SK-N-SH (cell line): ENCODE data around the gene LIMK2. TPM values are rescaled to one million over a fixed set of nuclear protein-coding genes. Genes with fewer than 3 reads are reported as not detected.

Experiments
- CTCF ChIA-PET: fragments of 300-600, 350-600 bp; formaldehyde crosslinking; extraction: SDS; loops from one replicate; lab custom pipeline; 2021; lab: Yijun Ruan, JAX
- POLR2A ChIA-PET: fragments of 350-600 bp; sonication (Branson Sonifier 250); formaldehyde crosslinking; extraction: SDS; loops from one replicate; lab custom pipeline; 2020; ENCODE audit warnings: antibody characterized with exemption, inconsistent platforms; lab: Yijun Ruan, JAX
- DNase-seq: peaks from one replicate; pipeline ENCODE4 v3.0.0; 2012
- H2AFZ ChIP-seq: fragments of 200-600 bp; sonication (generic); 2 replicates; pipeline ENCODE4 v1.8.1; 2016; ENCODE audit warnings: antibody characterized with exemption, mild to moderate bottlenecking, low read depth
- H3F3A ChIP-seq: fragments of 200-600 bp; sonication (generic); replicated peaks from 2 replicates; pipeline ENCODE3; 2016; ENCODE audit warnings: antibody characterized with exemption, mild to moderate bottlenecking; ENCODE audit not compliant: insufficient read depth
- H3K27ac ChIP-seq, 2 experiments: fragments of 200-500 bp in 1 of 2; fragments of 200-600 bp in 1 of 2; sonication (Bioruptor generic) in 1 of 2; sonication (generic), shearing (Covaris generic) in 1 of 2; 2 replicates each; pipeline versions ENCODE4 v1.5.1 to v1.6.1; 2014 to 2016; ENCODE audit warnings: low read depth in 2 of 2, inconsistent platforms in 1 of 2, low read length in 1 of 2, mild to moderate bottlenecking in 1 of 2, mixed read lengths in 1 of 2
- H3K27me3 ChIP-seq: fragments of 200-600 bp; sonication (generic), shearing (Covaris generic); 2 replicates; pipeline ENCODE4 v1.6.1; 2016; ENCODE audit warnings: mixed run types; ENCODE audit not compliant: insufficient read depth
- H3K36me3 ChIP-seq, 2 experiments: fragments of 200-500 bp in 1 of 2; fragments of 200-600 bp in 1 of 2; sonication (Bioruptor generic) in 1 of 2; sonication (generic) in 1 of 2; replicated peaks in 1 of 2; 2 replicates each; pipeline versions ENCODE3 to v1.5.1; 2014 to 2016; ENCODE audit warnings: low read length in 1 of 2, mild to moderate bottlenecking in 1 of 2; ENCODE audit not compliant: insufficient read depth in 2 of 2, control insufficient read depth in 1 of 2
- H3K4me1 ChIP-seq, 2 experiments: fragments of 200-500 bp in 1 of 2; fragments of 200-600 bp in 1 of 2; sonication (Bioruptor generic) in 1 of 2; sonication (generic), shearing (Covaris generic) in 1 of 2; 2 replicates each; pipeline versions ENCODE4 v1.5.1 to v1.6.1; 2014 to 2016; ENCODE audit warnings: low read depth in 1 of 2, low read length in 1 of 2, mixed run types in 1 of 2; ENCODE audit not compliant: insufficient read depth in 2 of 2, control insufficient read depth in 1 of 2
- H3K4me2 ChIP-seq: fragments of 200-600 bp; sonication (generic), shearing (Covaris generic); 2 replicates; pipeline ENCODE4 v1.6.1; 2017; ENCODE audit warnings: mixed run types
- H3K4me3 ChIP-seq, 2 experiments: fragments of 200-500 bp in 1 of 2; fragments of 200-600 bp in 1 of 2; sonication (Bioruptor generic) in 1 of 2; sonication (generic), shearing (Covaris generic) in 1 of 2; 2 replicates each; pipeline versions ENCODE4 v1.5.1 to v1.8.1; 2014 to 2016; ENCODE audit warnings: low read depth in 2 of 2, inconsistent platforms in 1 of 2, low read length in 1 of 2, mild to moderate bottlenecking in 1 of 2, mixed read lengths in 1 of 2, moderate library complexity in 1 of 2
- H3K79me2 ChIP-seq: fragments of 200-600 bp; sonication (generic); 2 replicates; pipeline ENCODE4 v1.8.1; 2017; ENCODE audit warnings: mild to moderate bottlenecking; ENCODE audit not compliant: insufficient read depth
- H3K9ac ChIP-seq: fragments of 200-600 bp; sonication (generic); 2 replicates; pipeline ENCODE4 v1.6.1; 2017; ENCODE audit warnings: mixed run types
- H3K9me2 ChIP-seq: fragments of 200-600 bp; sonication (generic); 2 replicates; pipeline ENCODE4 v1.6.1; 2017; ENCODE audit warnings: mixed run types
- H3K9me3 ChIP-seq: fragments of 200-600 bp; sonication (generic); 2 replicates; pipeline ENCODE4 v1.6.1; 2017; ENCODE audit warnings: mixed run types, mild to moderate bottlenecking, moderate library complexity
- H4K20me1 ChIP-seq: fragments of 200-600 bp; sonication (generic); 2 replicates; pipeline ENCODE4 v1.6.1; 2017; ENCODE audit warnings: mild to moderate bottlenecking, mixed run types; ENCODE audit not compliant: insufficient read depth
- CHD2 ChIP-seq: fragments of 150-350 bp; IDR thresholded peaks from 2 replicates; pipeline ENCODE4 v1.6.1; 2018; ENCODE audit warnings: low read length; ENCODE audit not compliant: partially characterized antibody
- ELF1 ChIP-seq: IDR thresholded peaks from 2 replicates; pipeline ENCODE4 v1.4.0; 2012
- EP300 ChIP-seq, 2 experiments: IDR thresholded peaks; 2 replicates each; pipeline versions ENCODE4 v1.4.0 to v1.6.1; 2012; ENCODE audit warnings: borderline replicate concordance in 1 of 2, low read depth in 1 of 2, low read length in 1 of 2
- FOSL2 ChIP-seq: IDR thresholded peaks from 2 replicates; pipeline ENCODE4 v1.4.0; 2012; ENCODE audit warnings: low read depth, mild to moderate bottlenecking, moderate library complexity, borderline replicate concordance
- FOXJ3 ChIP-seq: sonication (generic); formaldehyde crosslinking; IDR thresholded peaks from 2 replicates; pipeline ENCODE4 v1.5.1; 2020; ENCODE audit warnings: mild to moderate bottlenecking, missing genetic modification reagents
- FOXM1 ChIP-seq: IDR thresholded peaks from 2 replicates; pipeline ENCODE4 v1.4.0; 2012; ENCODE audit warnings: low read depth, mild to moderate bottlenecking
- MEF2A ChIP-seq: IDR thresholded peaks from 2 replicates; pipeline ENCODE4 v1.4.0; 2012; ENCODE audit warnings: low read depth, borderline replicate concordance
- MXI1 ChIP-seq: IDR thresholded peaks from 2 replicates; pipeline ENCODE4 v1.6.1; 2012; ENCODE audit warnings: mild to moderate bottlenecking, low read depth, low read length, improper control_type of control experiment
- RCOR1 ChIP-seq: fragments of 150-350 bp; IDR thresholded peaks from 2 replicates; pipeline ENCODE4 v1.6.1; 2017; ENCODE audit warnings: antibody characterized with exemption, low read length
- RXRA ChIP-seq: IDR thresholded peaks from 2 replicates; pipeline ENCODE4 v1.4.0; 2012; ENCODE audit warnings: low read depth, mild to moderate bottlenecking, borderline replicate concordance
- SIN3A ChIP-seq: IDR thresholded peaks from 2 replicates; pipeline ENCODE4 v1.6.1; 2012; ENCODE audit warnings: low read depth, mild to moderate bottlenecking, low read length, moderate library complexity, borderline replicate concordance
- SMC3 ChIP-seq: IDR thresholded peaks from 2 replicates; pipeline ENCODE4 v1.6.1; 2012; ENCODE audit warnings: low read depth, low read length, improper control_type of control experiment
- TCF12 ChIP-seq: IDR thresholded peaks from 2 replicates; pipeline ENCODE4 v1.4.0; 2012
- WGBS: methylation state at CpG from one replicate; pipeline ENCODE4 v1.1.6; 2017; ENCODE audit warnings: low lambda C conversion rate; 5-methylcytosine and 5-hydroxymethylcytosine counted together
- polyA plus RNA-seq, 3 experiments: library from polyadenylated mRNA; depleted of rRNA; stranded (reverse); fragments of >200 nt; gene quantifications; 2 replicates each; pipeline ENCODE4 v1.2.3, GENCODE V29; 2012
- TF ChIP-seq, protein P1 (sequence below): fragments of 150-350 bp; IDR thresholded peaks from 2 replicates; pipeline ENCODE4 v1.6.1; 2016; ENCODE audit warnings: mild to moderate bottlenecking, low read depth, low read length
- TF ChIP-seq, protein P2 (sequence below): IDR thresholded peaks from 2 replicates; pipeline ENCODE4; 2012
- TF ChIP-seq, protein P3 (sequence below): IDR thresholded peaks from 2 replicates; pipeline ENCODE4 v1.4.0; 2012; ENCODE audit warnings: low read depth, borderline replicate concordance
- TF ChIP-seq, protein P4 (sequence below): IDR thresholded peaks from 2 replicates; pipeline ENCODE4 v1.4.0; 2012; ENCODE audit warnings: low read depth
- TF ChIP-seq, protein P5 (sequence below): IDR thresholded peaks from 2 replicates; pipeline ENCODE4 v1.6.1; 2012; ENCODE audit warnings: mild to moderate bottlenecking, low read depth, low read length, moderate library complexity
- TF ChIP-seq, protein P6 (sequence below): fragments of 150-350 bp; IDR thresholded peaks from 2 replicates; pipeline ENCODE4 v1.6.1; 2017; ENCODE audit warnings: antibody characterized with exemption, low read length, low read depth, borderline replicate concordance
- TF ChIP-seq, protein P7 (sequence below): IDR thresholded peaks from 2 replicates; pipeline ENCODE4 v1.4.0; 2012; ENCODE audit warnings: low read depth, borderline replicate concordance

The LIMK2 gene
- polyA plus RNA-seq, 1 of the 3 experiments (the other 2 are of a cell fraction): 9.8 TPM

DNA sequence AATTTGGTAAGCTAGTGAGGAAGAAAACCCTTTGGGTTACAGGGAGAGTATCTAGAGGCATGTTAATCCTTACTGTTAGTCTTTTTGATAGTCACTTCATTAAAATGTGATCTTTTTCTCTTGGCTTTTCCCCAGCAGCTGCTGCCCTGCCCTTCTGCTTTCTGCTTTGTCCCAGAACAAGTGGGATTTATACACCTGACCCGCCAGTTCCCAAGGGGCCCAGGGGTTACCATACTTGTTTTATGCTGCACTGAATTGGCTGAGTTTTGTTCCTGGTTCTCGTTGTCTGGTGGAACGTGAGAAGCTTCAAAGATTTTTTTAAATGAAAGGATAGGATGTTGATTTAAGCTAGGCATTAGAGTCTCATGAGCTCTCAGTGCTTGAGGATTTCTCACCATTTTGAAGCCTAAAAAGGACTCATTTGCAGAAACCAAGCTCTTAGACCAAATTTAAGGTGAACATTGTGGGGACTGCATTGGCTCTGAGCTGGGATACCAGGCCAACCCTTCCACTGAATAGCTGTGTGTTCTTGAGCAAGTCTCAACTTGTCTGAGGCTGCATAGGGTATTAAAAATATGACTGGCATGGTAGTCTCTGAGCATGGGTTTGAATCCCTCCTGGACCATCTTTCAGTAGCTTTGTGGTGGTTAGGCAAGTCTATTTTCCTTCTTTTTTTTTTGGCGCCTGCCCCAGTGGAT lies 6.6 kb downstream of the LIMK2 start:
- peaks cover 0 to 7% of the 10 kb centered on the region in 2 experiments; a peak in 2 of 4 replicates for H3K4me1 ChIP-seq
- H3K9me3 ChIP-seq: no peaks in the 10 kb centered on the region
- H3K79me2 ChIP-seq: peaks cover 95% of the 10 kb centered on the region
- TF ChIP-seq, protein P1, sequence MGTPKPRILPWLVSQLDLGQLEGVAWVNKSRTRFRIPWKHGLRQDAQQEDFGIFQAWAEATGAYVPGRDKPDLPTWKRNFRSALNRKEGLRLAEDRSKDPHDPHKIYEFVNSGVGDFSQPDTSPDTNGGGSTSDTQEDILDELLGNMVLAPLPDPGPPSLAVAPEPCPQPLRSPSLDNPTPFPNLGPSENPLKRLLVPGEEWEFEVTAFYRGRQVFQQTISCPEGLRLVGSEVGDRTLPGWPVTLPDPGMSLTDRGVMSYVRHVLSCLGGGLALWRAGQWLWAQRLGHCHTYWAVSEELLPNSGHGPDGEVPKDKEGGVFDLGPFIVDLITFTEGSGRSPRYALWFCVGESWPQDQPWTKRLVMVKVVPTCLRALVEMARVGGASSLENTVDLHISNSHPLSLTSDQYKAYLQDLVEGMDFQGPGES: no peak
- TF ChIP-seq RXRA: no peak
- no peak for TF ChIP-seq ELF1
- TF ChIP-seq, protein P2, sequence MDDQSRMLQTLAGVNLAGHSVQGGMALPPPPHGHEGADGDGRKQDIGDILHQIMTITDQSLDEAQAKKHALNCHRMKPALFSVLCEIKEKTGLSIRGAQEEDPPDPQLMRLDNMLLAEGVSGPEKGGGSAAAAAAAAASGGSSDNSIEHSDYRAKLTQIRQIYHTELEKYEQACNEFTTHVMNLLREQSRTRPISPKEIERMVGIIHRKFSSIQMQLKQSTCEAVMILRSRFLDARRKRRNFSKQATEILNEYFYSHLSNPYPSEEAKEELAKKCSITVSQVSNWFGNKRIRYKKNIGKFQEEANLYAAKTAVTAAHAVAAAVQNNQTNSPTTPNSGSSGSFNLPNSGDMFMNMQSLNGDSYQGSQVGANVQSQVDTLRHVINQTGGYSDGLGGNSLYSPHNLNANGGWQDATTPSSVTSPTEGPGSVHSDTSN: no peak
- TF ChIP-seq FOSL2: no peak
- TF ChIP-seq SIN3A: no peak
- no peak for TF ChIP-seq FOXJ3
- TF ChIP-seq TCF12: no peak
- TF ChIP-seq, protein P3, sequence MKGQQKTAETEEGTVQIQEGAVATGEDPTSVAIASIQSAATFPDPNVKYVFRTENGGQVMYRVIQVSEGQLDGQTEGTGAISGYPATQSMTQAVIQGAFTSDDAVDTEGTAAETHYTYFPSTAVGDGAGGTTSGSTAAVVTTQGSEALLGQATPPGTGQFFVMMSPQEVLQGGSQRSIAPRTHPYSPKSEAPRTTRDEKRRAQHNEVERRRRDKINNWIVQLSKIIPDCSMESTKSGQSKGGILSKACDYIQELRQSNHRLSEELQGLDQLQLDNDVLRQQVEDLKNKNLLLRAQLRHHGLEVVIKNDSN: no peak
- TF ChIP-seq, protein P4, sequence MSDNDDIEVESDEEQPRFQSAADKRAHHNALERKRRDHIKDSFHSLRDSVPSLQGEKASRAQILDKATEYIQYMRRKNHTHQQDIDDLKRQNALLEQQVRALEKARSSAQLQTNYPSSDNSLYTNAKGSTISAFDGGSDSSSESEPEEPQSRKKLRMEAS: no peak
- no peak for TF ChIP-seq SMC3
- no peak for TF ChIP-seq CHD2
- TF ChIP-seq EP300 (IDR thresholded peaks at IDR 0.05; ENCODE audit: borderline replicate concordance in 1 of 2, low read depth in 1 of 2, low read length in 1 of 2): no peak
- TF ChIP-seq, protein P5, sequence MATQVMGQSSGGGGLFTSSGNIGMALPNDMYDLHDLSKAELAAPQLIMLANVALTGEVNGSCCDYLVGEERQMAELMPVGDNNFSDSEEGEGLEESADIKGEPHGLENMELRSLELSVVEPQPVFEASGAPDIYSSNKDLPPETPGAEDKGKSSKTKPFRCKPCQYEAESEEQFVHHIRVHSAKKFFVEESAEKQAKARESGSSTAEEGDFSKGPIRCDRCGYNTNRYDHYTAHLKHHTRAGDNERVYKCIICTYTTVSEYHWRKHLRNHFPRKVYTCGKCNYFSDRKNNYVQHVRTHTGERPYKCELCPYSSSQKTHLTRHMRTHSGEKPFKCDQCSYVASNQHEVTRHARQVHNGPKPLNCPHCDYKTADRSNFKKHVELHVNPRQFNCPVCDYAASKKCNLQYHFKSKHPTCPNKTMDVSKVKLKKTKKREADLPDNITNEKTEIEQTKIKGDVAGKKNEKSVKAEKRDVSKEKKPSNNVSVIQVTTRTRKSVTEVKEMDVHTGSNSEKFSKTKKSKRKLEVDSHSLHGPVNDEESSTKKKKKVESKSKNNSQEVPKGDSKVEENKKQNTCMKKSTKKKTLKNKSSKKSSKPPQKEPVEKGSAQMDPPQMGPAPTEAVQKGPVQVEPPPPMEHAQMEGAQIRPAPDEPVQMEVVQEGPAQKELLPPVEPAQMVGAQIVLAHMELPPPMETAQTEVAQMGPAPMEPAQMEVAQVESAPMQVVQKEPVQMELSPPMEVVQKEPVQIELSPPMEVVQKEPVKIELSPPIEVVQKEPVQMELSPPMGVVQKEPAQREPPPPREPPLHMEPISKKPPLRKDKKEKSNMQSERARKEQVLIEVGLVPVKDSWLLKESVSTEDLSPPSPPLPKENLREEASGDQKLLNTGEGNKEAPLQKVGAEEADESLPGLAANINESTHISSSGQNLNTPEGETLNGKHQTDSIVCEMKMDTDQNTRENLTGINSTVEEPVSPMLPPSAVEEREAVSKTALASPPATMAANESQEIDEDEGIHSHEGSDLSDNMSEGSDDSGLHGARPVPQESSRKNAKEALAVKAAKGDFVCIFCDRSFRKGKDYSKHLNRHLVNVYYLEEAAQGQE: no peak
- no peak for TF ChIP-seq RCOR1
- TF ChIP-seq FOXM1: no peak
- TF ChIP-seq MXI1: no peak
- TF ChIP-seq, protein P6, sequence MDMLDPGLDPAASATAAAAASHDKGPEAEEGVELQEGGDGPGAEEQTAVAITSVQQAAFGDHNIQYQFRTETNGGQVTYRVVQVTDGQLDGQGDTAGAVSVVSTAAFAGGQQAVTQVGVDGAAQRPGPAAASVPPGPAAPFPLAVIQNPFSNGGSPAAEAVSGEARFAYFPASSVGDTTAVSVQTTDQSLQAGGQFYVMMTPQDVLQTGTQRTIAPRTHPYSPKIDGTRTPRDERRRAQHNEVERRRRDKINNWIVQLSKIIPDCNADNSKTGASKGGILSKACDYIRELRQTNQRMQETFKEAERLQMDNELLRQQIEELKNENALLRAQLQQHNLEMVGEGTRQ: no peak
- no peak for TF ChIP-seq MEF2A
- TF ChIP-seq, protein P7, sequence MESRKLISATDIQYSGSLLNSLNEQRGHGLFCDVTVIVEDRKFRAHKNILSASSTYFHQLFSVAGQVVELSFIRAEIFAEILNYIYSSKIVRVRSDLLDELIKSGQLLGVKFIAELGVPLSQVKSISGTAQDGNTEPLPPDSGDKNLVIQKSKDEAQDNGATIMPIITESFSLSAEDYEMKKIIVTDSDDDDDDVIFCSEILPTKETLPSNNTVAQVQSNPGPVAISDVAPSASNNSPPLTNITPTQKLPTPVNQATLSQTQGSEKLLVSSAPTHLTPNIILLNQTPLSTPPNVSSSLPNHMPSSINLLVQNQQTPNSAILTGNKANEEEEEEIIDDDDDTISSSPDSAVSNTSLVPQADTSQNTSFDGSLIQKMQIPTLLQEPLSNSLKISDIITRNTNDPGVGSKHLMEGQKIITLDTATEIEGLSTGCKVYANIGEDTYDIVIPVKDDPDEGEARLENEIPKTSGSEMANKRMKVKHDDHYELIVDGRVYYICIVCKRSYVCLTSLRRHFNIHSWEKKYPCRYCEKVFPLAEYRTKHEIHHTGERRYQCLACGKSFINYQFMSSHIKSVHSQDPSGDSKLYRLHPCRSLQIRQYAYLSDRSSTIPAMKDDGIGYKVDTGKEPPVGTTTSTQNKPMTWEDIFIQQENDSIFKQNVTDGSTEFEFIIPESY: no peak
- no peaks in the 10 kb centered on the region for H3K9me2 ChIP-seq
- no peak overlapping the region for H3K4me3 ChIP-seq
- WGBS: 95% methylated on average over 4 of the region's 4 CpGs
- no peak for DNase-seq
- H3K4me2 ChIP-seq: peak overlapping the region; percentile 17; the same call in 1 of the 2 replicates
- H2AFZ ChIP-seq: no peak overlapping the region
- ChIA-PET CTCF (interaction anchor here (0.8 to 2.7 kb wide), 6 partner anchors 9 to 95 kb away, joined by 3 to 13 read pairs (median 4); no protein-coding TSS in a partner anchor), POLR2A (interaction anchor here (0.6 kb wide), 1 partner anchor 30 kb away, joined by 3 read pairs; no protein-coding TSS in a partner anchor)
- H3F3A ChIP-seq: peaks cover 6% of the 10 kb centered on the region
- H3K36me3 ChIP-seq: peaks cover 0 to 7% of the 10 kb centered on the region in 2 experiments
- H3K27ac ChIP-seq: peak overlapping the region in 1 of 2 experiments; percentile 39; a peak in 2 of 4 replicates
- H4K20me1 ChIP-seq: no peaks in the 10 kb centered on the region
- H3K27me3 ChIP-seq: no peaks in the 10 kb centered on the region
- H3K9ac ChIP-seq: no peak overlapping the region
